ENCODE data around the gene CAMTA1. TPM values are rescaled to one million over a fixed set of nuclear protein-coding genes. Genes with fewer than 3 reads are reported as not detected.

CAMTA1 gene
- total and polyA plus RNA-seq, 12 donors: 123 to 265 (median 142) TPM

GRCh38 chr1:7667159-7667558, 881.9 kb downstream of the CAMTA1 start:
- Histone ChIP-seq H3K36me3 (no peaks in the 10 kb centered on the region), H3K4me3 (no peak overlapping the region), H3K4me1 (peaks cover 6 to 20% (median 10%) of the 10 kb centered on the region in 9 donors), H3K9me3 (no peaks in the 10 kb centered on the region), H3K27ac (no peak overlapping the region), H3K27me3 (peaks cover 0 to 6% (median 0%) of the 10 kb centered on the region in 7 donors)
- TF ChIP-seq, protein P1, sequence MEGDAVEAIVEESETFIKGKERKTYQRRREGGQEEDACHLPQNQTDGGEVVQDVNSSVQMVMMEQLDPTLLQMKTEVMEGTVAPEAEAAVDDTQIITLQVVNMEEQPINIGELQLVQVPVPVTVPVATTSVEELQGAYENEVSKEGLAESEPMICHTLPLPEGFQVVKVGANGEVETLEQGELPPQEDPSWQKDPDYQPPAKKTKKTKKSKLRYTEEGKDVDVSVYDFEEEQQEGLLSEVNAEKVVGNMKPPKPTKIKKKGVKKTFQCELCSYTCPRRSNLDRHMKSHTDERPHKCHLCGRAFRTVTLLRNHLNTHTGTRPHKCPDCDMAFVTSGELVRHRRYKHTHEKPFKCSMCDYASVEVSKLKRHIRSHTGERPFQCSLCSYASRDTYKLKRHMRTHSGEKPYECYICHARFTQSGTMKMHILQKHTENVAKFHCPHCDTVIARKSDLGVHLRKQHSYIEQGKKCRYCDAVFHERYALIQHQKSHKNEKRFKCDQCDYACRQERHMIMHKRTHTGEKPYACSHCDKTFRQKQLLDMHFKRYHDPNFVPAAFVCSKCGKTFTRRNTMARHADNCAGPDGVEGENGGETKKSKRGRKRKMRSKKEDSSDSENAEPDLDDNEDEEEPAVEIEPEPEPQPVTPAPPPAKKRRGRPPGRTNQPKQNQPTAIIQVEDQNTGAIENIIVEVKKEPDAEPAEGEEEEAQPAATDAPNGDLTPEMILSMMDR (IDR thresholded peaks at IDR 0.05): no peak
- DNase-seq (no peak), ATAC-seq (peak in 2 of 8 donors; percentile 2)
- 76% methylated on average over 11 of the region's 11 CpGs for WGBS, 2 donors
- intact Hi-C loops (cut with DNase I): loop anchor here in 7 of 10 donors (1.0 to 10.0 kb wide), 4 partner anchors 85 to 238 kb away; no protein-coding TSS in a partner anchor

GRCh38 chr1:7667625-7668218, 882.5 kb downstream of the CAMTA1 start:
- no peaks in the 10 kb centered on the region for H3K9me3 ChIP-seq
- no peaks in the 10 kb centered on the region for H3K36me3 ChIP-seq
- TF ChIP-seq, protein P1 (IDR thresholded peaks at IDR 0.05): peak; percentile 98 to 100 (median 99)
- no peak overlapping the region for H3K4me3 ChIP-seq
- peaks cover 6 to 20% (median 10%) of the 10 kb centered on the region in 9 donors for H3K4me1 ChIP-seq
- no peak overlapping the region for H3K27ac ChIP-seq
- intact Hi-C loops (cut with DNase I): loop anchor here in 9 of 10 donors (1.0 to 10.0 kb wide), 5 partner anchors 85 to 237 kb away; no protein-coding TSS in a partner anchor
- DNase-seq: peak; percentile 86 to 92
- 22 to 26% methylated on average over 11 of the region's 11 CpGs for WGBS, 2 donors
- peak; percentile 69 to 89 (median 83) for ATAC-seq
- peaks cover 0 to 6% (median 0%) of the 10 kb centered on the region in 7 donors for H3K27me3 ChIP-seq

- Histone ChIP-seq H3K36me3 (no peaks in the 10 kb centered on the region), H3K27me3 (peaks cover 0 to 6% (median 0%) of the 10 kb centered on the region in 7 donors), H3K4me1 (peaks cover 6 to 31% (median 12%) of the 10 kb centered on the region in 9 donors), H3K4me3 (peak overlapping the region in 4 of 10 donors; percentile 16 to 26 (median 22)), H3K9me3 (no peaks in the 10 kb centered on the region), H3K27ac (no peak overlapping the region)
- intact Hi-C loops (cut with DNase I): loop anchor here in 9 of 10 donors (1.0 to 10.0 kb wide), 8 partner anchors 68 to 645 kb away; partner anchors contain the start of gene SLC45A1 (in 1 of the 9)
- DNase-seq: peak in 1 of 2 donors; percentile 48
- WGBS, 2 donors: 20 to 21% methylated on average over 19 of the region's 19 CpGs
- ATAC-seq: peak; percentile 40 to 67 (median 54)
- TF ChIP-seq, protein P1 (IDR thresholded peaks at IDR 0.05): peak; percentile 64 to 86 (median 80)
Measured at GRCh38 chr1:7669559-7670311, 884.5 kb downstream of the CAMTA1 start.
